Neutrophil (primary cell): ENCODE results near the gene DHX29.

Experiments used
- H3K27ac ChIP-seq: fragments of 200-600 bp; sonication (generic); 2 replicates; pipeline ENCODE4 v1.5.1; 2016; ENCODE audit warnings: mild to moderate bottlenecking, moderate library complexity
- H3K27me3 ChIP-seq: fragments of 200-600 bp; sonication (generic); 2 replicates; pipeline ENCODE4 v1.6.0; 2016; ENCODE audit warnings: mild to moderate bottlenecking
- H3K36me3 ChIP-seq: fragments of 200-600 bp; sonication (generic); 2 replicates; pipeline ENCODE4 v1.5.1; 2017
- H3K4me1 ChIP-seq, 2 experiments: fragments of 200-600 bp in 1 of 2; sonication (generic) in 1 of 2; 1 replicate in 1 of 2; 2 replicates in 1 of 2; pipeline versions ENCODE4 v1.5.1 to v1.6.1; 2013 to 2016; ENCODE audit warnings: low read depth in 1 of 2, low read length in 1 of 2, mild to moderate bottlenecking in 1 of 2, moderate library complexity in 1 of 2; ENCODE audit not compliant: control insufficient read depth in 1 of 2, insufficient read depth in 1 of 2
- H3K4me3 ChIP-seq, 2 experiments: fragments of 200-600 bp in 1 of 2; sonication (generic) in 1 of 2; 1 replicate in 1 of 2; 2 replicates in 1 of 2; pipeline ENCODE4 v1.5.1; 2013 to 2016; ENCODE audit warnings: low read depth in 1 of 2, low read length in 1 of 2, mild to moderate bottlenecking in 1 of 2, moderate library complexity in 1 of 2
- H3K9me3 ChIP-seq: fragments of 200-600 bp; sonication (generic); 2 replicates; pipeline ENCODE4 v1.5.1; 2016
- CTCF ChIP-seq: fragments of 200-600 bp; sonication (generic); IDR thresholded peaks from 2 replicates; pipeline ENCODE4 v1.5.1; 2016; ENCODE audit warnings: antibody characterized with exemption

The DHX29 gene

GRCh38 chr5:55303238-55303690 is 4.2 kb downstream of the DHX29 start:
- no peak for TF ChIP-seq CTCF
- peaks cover 23 to 26% of the 10 kb centered on the region in 2 experiments for H3K4me1 ChIP-seq
- H3K36me3 ChIP-seq = no peaks in the 10 kb centered on the region
- H3K27ac ChIP-seq = peak overlapping the region; percentile 63
- no peaks in the 10 kb centered on the region for H3K27me3 ChIP-seq
- no peaks in the 10 kb centered on the region for H3K9me3 ChIP-seq
- H3K4me3 ChIP-seq = no peak overlapping the region

GRCh38 chr5:55300890-55301289 is 6.6 kb downstream of the DHX29 start:
- TF ChIP-seq CTCF = no peak

GRCh38 chr5:55294935-55295334 is 12.6 kb downstream of the DHX29 start:
- H3K27me3 ChIP-seq = no peaks in the 10 kb centered on the region
- H3K4me1 ChIP-seq = no peaks in the 10 kb centered on the region
- no peaks in the 10 kb centered on the region for H3K9me3 ChIP-seq
- TF ChIP-seq CTCF = no peak
- no peak overlapping the region for H3K27ac ChIP-seq
- peaks cover 64% of the 10 kb centered on the region for H3K36me3 ChIP-seq
- no peak overlapping the region for H3K4me3 ChIP-seq

More at GRCh38 chr5:55300890-55301289, 6.6 kb downstream of the DHX29 start:
- no peak overlapping the region for H3K4me3 ChIP-seq
- no peak overlapping the region for H3K27ac ChIP-seq
- peaks cover 7% of the 10 kb centered on the region for H3K36me3 ChIP-seq
- peaks cover 8 to 14% of the 10 kb centered on the region in 2 experiments for H3K4me1 ChIP-seq
- no peaks in the 10 kb centered on the region for H3K9me3 ChIP-seq
- no peaks in the 10 kb centered on the region for H3K27me3 ChIP-seq

DNA sequence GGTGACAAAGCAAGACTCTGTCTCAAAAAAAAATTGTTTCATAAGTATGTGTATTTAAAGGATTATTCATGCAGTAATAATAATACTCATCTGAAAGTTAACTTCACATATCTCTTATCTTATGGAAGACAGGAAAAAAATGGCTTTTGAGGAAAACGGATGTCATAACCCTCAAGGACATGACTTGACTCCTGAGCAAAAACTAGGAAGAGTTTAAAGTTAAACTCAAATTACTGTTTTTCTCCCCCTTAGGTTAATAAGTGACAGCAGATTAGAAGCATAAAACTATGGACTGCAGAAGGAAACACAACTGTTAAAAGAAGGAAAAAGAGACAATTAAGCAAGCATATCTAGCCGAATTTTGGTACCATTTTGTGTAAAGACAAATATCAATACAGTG is 16.5 kb downstream of the DHX29 start:
- H3K36me3 ChIP-seq = peaks cover 95% of the 10 kb centered on the region
- H3K27me3 ChIP-seq = no peaks in the 10 kb centered on the region

DNA sequence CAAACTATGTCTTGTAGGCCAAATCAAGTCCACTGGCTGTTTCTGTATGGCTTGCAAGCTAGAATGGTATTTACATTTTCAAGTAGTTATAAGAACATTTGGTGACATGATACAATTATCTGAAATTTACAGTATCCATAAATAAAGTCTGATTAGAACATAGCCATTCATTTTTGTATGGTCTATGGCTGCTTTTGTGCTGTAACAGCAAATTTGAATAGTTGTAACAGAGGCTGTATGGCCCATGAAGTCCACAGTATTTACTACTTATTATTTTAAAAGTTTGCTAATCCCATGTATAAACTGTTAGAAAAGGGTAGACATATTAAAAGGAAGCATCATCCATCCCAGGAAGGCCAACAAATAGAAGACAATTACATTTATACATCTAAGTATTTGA is 17.7 kb downstream of the DHX29 start:
- Histone ChIP-seq H3K27me3 (no peaks in the 10 kb centered on the region), H3K4me1 (no peaks in the 10 kb centered on the region), H3K9me3 (no peaks in the 10 kb centered on the region), H3K4me3 (no peak overlapping the region), H3K27ac (no peak overlapping the region), H3K36me3 (peaks cover 97% of the 10 kb centered on the region)
- TF ChIP-seq CTCF = no peak

More for the DNA sequence above, 16.5 kb downstream of the DHX29 start:
- no peak for TF ChIP-seq CTCF
- Histone ChIP-seq H3K27ac (no peak overlapping the region), H3K4me3 (no peak overlapping the region), H3K4me1 (no peaks in the 10 kb centered on the region), H3K9me3 (no peaks in the 10 kb centered on the region)
